ENCODE data around the gene MUC5AC. TPM values are rescaled to one million over a fixed set of nuclear protein-coding genes. Genes with fewer than 3 reads are reported as not detected.
"Not testable (repeated sequence)": the region's sequence is repeated elsewhere in the genome, so short reads cannot be mapped to it uniquely, and the experiment has no call there.

MUC5AC gene
- total and polyA plus RNA-seq, 11 donors, result not detected

DNA sequence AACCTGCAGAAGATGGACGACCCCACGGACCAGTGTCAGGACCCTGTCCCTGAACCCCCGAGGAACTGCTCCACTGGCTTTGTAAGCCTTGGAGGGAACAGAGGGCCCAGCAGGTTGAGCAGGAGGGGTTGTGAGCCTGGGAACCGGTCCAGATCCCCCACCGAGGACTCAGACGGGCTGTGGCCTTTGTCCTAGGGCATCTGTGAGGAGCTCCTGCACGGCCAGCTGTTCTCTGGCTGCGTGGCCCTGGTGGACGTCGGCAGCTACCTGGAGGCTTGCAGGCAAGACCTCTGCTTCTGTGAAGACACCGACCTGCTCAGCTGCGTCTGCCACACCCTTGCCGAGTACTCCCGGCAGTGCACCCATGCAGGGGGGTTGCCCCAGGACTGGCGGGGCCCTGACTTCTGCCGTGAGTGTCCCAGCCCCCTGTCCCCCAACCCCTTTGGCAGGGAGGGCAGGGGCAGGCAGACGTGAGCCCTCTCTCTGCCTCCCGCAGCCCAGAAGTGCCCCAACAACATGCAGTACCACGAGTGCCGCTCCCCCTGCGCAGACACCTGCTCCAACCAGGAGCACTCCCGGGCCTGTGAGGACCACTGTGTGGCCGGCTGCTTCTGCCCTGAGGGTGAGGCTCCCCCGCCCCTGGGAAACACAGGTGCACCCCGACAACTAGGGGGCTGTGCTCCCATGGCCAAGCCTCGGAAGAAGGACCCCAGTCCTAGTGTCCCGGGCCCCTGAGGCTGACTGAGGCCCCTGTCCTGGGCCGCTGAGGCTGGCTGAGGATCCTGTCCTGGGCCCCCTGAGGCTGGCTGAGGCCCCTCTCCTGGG is 6.4 kb downstream of the MUC5AC start:
- Histone ChIP-seq H3K27me3 (peaks cover 0 to 25% (median 0%) of the 10 kb centered on the region in 9 donors), H3K9me3 (no peaks in the 10 kb centered on the region), H3K4me3 (no peak overlapping the region), H3K36me3 (no peaks in the 10 kb centered on the region), H3K4me1 (no peaks in the 10 kb centered on the region), H3K27ac (no peak overlapping the region)
- peak in 2 of 5 donors; percentile 11 to 55 for DNase-seq
- intact Hi-C loops (cut with DNase I), result no loop called here
- WGBS, 4 donors, result 73 to 81% (median 78%) methylated on average over 12 to 28 of the region's 28 CpGs
- TF ChIP-seq, protein P1, sequence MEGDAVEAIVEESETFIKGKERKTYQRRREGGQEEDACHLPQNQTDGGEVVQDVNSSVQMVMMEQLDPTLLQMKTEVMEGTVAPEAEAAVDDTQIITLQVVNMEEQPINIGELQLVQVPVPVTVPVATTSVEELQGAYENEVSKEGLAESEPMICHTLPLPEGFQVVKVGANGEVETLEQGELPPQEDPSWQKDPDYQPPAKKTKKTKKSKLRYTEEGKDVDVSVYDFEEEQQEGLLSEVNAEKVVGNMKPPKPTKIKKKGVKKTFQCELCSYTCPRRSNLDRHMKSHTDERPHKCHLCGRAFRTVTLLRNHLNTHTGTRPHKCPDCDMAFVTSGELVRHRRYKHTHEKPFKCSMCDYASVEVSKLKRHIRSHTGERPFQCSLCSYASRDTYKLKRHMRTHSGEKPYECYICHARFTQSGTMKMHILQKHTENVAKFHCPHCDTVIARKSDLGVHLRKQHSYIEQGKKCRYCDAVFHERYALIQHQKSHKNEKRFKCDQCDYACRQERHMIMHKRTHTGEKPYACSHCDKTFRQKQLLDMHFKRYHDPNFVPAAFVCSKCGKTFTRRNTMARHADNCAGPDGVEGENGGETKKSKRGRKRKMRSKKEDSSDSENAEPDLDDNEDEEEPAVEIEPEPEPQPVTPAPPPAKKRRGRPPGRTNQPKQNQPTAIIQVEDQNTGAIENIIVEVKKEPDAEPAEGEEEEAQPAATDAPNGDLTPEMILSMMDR (IDR thresholded peaks at IDR 0.05), result no peak
- TF ChIP-seq POLR2A (IDR thresholded peaks at IDR 0.05), result no peak
- no peak for ATAC-seq

DNA sequence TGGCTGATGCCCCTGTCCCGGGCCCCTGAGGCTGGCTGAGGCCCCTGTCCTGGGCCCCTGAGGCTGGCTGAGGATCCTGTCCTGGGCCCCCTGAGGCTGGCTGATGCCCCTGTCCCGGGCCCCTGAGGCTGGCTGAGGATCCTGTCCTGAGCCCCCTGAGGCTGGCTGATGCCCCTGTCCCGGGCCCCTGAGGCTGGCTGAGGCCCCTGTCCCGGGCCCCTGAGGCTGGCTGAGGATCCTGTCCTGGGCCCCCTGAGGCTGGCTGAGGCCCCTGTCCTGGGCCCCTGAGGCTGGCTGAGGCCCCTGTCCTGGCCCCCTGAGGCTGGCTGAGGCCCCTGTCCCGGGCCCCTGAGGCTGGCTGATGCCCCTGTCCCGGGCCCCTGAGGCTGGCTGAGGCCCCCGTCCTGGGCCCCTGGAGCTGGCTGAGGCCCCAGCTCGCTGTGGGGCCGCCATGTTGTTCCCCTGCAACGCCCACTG is 7.1 kb downstream of the MUC5AC start:
- H3K9me3 ChIP-seq; H3K36me3 ChIP-seq; ATAC-seq; intact Hi-C loops (cut with DNase I); H3K4me3 ChIP-seq; H3K4me1 ChIP-seq; H3K27ac ChIP-seq: not testable (repeated sequence)
- DNase-seq, result peak in 1 of 5 donors; percentile 42
- H3K27me3 ChIP-seq, result peaks cover 0 to 25% (median 0%) of the 10 kb centered on the region in 9 donors
- WGBS, 4 donors, result 73 to 82% (median 78%) methylated on average over 4 to 10 of the region's 10 CpGs

DNA sequence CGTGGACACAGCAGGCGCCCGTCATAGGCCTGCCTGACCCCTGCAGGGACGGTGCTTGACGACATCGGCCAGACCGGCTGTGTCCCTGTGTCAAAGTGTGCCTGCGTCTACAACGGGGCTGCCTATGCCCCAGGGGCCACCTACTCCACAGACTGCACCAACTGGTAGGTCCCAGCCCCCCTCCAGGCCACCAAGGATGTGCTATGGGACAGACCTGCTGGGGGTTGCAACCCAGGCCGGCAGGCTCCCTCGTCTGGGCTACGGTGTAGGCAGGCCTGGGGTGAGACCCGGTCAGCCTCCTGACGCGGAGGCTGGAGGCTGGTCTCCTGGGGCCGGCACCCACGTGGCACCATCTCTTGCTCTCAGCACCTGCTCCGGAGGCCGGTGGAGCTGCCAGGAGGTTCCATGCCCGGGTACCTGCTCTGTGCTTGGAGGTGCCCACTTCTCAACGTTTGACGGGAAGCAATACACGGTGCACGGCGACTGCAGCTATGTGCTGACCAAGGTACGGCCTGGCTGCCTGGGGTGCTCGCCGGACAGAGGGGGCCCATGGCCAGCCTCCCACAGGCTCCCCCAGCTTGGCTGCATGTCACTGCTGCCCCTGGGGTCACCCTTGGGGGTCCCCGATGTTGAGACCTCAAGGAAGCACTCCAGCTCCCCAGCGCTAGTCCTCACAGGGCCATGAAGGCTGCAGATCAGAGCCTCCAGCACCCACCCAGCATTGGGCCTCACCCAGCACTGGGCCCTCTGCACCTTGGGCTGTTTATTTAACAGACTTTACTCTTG is 7.7 kb downstream of the MUC5AC start:
- WGBS, 4 donors, result 83 to 88% (median 86%) methylated on average over 15 to 30 of the region's 30 CpGs
- peaks cover 0 to 24% (median 0%) of the 10 kb centered on the region in 9 donors for H3K27me3 ChIP-seq

DNA sequence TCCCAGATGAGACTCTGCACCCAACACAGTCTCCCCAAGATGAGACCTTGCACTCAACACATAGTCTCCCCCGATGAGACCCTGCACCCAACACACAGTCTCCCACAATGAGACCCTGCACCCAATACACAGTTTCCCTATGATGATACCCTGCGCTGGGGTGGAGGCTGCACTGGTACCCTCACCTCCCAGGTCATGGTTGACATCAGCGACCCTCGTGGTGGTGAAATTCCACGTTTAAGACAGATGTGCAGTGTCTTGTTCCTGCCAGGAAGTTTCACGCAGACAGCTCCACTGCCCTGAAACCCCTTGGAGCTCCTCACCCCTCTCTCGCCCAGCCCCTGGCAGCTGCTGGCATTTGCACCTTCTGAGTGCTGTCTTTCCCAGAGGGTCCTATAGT is 9.5 kb downstream of the MUC5AC start:
- intact Hi-C loops (cut with DNase I), result no loop called here
- ATAC-seq (no peak), DNase-seq (peak in 2 of 5 donors; percentile 10 to 23)
- peaks cover 0 to 9% (median 0%) of the 10 kb centered on the region in 9 donors for H3K27me3 ChIP-seq
- TF ChIP-seq POLR2A (IDR thresholded peaks at IDR 0.05), result no peak
- TF ChIP-seq, protein P1 (IDR thresholded peaks at IDR 0.05), result no peak
- H3K4me1 ChIP-seq, result no peaks in the 10 kb centered on the region
- 78 to 80% (median 79%) methylated on average over 6 to 7 of the region's 7 CpGs for WGBS, 4 donors
- no peaks in the 10 kb centered on the region for H3K36me3 ChIP-seq
- no peak overlapping the region for H3K27ac ChIP-seq
- no peaks in the 10 kb centered on the region for H3K9me3 ChIP-seq
- no peak overlapping the region for H3K4me3 ChIP-seq

More for the DNA sequence above, 7.7 kb downstream of the MUC5AC start:
- DNase-seq (peak in 3 of 5 donors; percentile 12 to 66 (median 12)), ATAC-seq (no peak)
- Histone ChIP-seq H3K36me3 (no peaks in the 10 kb centered on the region), H3K27ac (no peak overlapping the region), H3K4me3 (no peak overlapping the region), H3K9me3 (no peaks in the 10 kb centered on the region), H3K4me1 (no peaks in the 10 kb centered on the region)
- intact Hi-C loops (cut with DNase I), result no loop called here
- TF ChIP-seq, protein P1 (IDR thresholded peaks at IDR 0.05), result no peak

All from heart left ventricle (tissue), 16 donors.